ENCODE data around the gene CCDC12.

The CCDC12 gene

DNA sequence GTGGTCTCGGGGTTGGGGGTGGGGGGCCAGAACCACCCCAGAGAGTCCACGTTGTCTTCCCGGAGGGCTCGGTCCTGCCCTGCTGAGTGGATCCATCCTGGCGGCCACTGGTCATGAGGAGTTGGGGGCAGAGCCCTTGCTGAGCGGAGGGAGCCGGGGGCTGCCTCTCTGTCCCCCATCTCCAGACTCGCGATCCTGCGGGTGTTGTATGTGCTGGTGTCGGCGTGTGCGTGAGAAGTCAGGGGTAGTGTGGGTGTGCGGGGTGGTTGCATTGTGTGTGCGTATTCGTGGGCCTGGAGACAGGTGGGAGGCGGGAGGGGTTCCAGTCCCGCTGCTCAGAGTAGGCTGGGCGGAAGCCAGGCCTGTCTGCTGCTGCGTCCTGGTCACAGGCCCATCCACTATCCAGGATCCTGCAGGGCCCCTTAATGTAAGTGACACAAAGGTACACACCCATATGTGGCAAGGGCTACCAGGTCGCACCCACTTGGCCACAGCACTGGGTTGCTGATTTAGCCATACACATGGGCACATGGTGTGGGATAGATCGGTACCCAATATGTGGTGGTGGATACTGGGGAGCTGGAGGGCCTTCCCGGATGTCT, 33.7 kb upstream of the CCDC12 start:
- TF ChIP-seq EZH2 (IDR thresholded peaks at IDR 0.05; ENCODE audit: borderline replicate concordance, low read depth, low read length, severe bottlenecking): no peak
- TF ChIP-seq, protein P1, sequence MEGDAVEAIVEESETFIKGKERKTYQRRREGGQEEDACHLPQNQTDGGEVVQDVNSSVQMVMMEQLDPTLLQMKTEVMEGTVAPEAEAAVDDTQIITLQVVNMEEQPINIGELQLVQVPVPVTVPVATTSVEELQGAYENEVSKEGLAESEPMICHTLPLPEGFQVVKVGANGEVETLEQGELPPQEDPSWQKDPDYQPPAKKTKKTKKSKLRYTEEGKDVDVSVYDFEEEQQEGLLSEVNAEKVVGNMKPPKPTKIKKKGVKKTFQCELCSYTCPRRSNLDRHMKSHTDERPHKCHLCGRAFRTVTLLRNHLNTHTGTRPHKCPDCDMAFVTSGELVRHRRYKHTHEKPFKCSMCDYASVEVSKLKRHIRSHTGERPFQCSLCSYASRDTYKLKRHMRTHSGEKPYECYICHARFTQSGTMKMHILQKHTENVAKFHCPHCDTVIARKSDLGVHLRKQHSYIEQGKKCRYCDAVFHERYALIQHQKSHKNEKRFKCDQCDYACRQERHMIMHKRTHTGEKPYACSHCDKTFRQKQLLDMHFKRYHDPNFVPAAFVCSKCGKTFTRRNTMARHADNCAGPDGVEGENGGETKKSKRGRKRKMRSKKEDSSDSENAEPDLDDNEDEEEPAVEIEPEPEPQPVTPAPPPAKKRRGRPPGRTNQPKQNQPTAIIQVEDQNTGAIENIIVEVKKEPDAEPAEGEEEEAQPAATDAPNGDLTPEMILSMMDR (IDR thresholded peaks at IDR 0.05; ENCODE audit: borderline replicate concordance, extremely low read depth, low read length, poor library complexity, severe bottlenecking): no peak
- DNase-seq: no peak
- peaks cover 76% of the 10 kb centered on the region for H3K36me3 ChIP-seq (ENCODE audit: insufficient read depth, low read length)
- H3K4me3 ChIP-seq (ENCODE audit: low read depth in 1 of 2, low read length in 2 of 2): no peak overlapping the region
- ATAC-seq (ENCODE audit: insufficient read depth, low read depth): no peak
- H3K27me3 ChIP-seq (ENCODE audit: insufficient read depth, low read length, poor library complexity): no peaks in the 10 kb centered on the region
- H4K20me1 ChIP-seq (ENCODE audit: insufficient read depth, low read length): no peaks in the 10 kb centered on the region
- no peaks in the 10 kb centered on the region for H3K9me3 ChIP-seq (ENCODE audit: insufficient read depth, low read length, severe bottlenecking)
- no peak overlapping the region for H3K9ac ChIP-seq (ENCODE audit: low read depth, low read length)
- no peak overlapping the region for H2AFZ ChIP-seq (ENCODE audit: low read depth, low read length)
- peaks cover 23% of the 10 kb centered on the region for H3K4me1 ChIP-seq (ENCODE audit: insufficient read depth, low read length)
- peaks cover 8% of the 10 kb centered on the region for H3K79me2 ChIP-seq (ENCODE audit: insufficient read depth, low read length)
- no peak overlapping the region for H3K4me2 ChIP-seq (ENCODE audit: insufficient read depth, low read length)
- peak overlapping the region; percentile 53; the same call in 1 of the 2 replicates for H3K27ac ChIP-seq (ENCODE audit: low read length)

DNA sequence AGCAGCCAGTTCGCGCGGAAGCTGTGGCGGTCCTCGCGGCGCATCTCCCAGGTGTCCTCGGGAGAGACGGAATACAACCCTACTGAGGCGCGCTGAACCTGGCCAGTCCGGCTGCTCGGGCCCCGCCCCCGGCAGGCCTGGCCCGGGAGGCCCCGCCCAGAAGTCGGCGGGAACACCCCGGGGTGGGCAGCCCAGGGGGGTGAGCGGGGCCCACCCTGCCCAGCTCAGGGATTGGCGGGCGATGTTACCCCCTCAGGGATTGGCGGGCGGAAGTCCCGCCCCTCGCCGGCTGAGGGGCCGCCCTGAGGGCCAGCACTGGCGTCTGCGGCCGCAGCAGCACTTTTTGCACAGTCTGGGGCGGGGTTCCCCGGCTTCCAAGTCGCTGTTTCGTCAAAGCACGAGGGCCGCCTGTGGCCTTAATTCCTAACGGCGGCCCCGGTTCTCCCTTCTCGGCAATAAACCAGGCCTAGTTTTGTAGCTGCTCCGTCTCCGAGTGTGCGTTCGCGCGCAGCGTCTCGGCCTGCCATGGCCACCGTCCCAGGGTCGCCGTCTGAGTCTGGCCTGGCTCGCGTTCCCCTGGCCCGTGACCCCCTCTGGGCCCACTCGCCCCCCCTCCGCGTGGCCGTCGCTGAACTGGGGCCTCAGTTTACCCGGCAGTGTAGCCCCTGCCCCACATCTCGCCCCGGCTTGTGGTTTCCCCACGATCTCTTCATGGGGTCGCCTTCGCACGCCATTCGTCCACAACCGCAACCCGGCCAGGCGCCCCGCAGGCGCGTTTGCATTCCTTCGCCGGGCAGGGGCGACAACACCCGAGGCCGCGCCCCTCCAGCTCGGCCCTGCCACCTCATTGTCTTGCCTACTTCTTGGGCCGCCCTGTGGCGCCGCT, 32.9 kb upstream of the CCDC12 start:
- ATAC-seq (ENCODE audit: insufficient read depth, low read depth) (no peak), DNase-seq (no peak)
- Histone ChIP-seq H3K4me3 (ENCODE audit: low read depth in 1 of 2, low read length in 2 of 2) (no peak overlapping the region), H3K27ac (ENCODE audit: low read length) (no peak overlapping the region), H3K9ac (ENCODE audit: low read depth, low read length) (no peak overlapping the region), H3K4me2 (ENCODE audit: insufficient read depth, low read length) (no peak overlapping the region), H2AFZ (ENCODE audit: low read depth, low read length) (no peak overlapping the region), H4K20me1 (ENCODE audit: insufficient read depth, low read length) (no peaks in the 10 kb centered on the region), H3K9me3 (ENCODE audit: insufficient read depth, low read length, severe bottlenecking) (no peaks in the 10 kb centered on the region), H3K27me3 (ENCODE audit: insufficient read depth, low read length, poor library complexity) (no peaks in the 10 kb centered on the region), H3K36me3 (ENCODE audit: insufficient read depth, low read length) (peaks cover 80% of the 10 kb centered on the region), H3K4me1 (ENCODE audit: insufficient read depth, low read length) (peaks cover 15% of the 10 kb centered on the region), H3K79me2 (ENCODE audit: insufficient read depth, low read length) (peaks cover 6% of the 10 kb centered on the region; the same call in 1 of the 2 replicates)
- TF ChIP-seq EZH2 (IDR thresholded peaks at IDR 0.05; ENCODE audit: borderline replicate concordance, low read depth, low read length, severe bottlenecking): no peak
- TF ChIP-seq, protein P1 (IDR thresholded peaks at IDR 0.05; ENCODE audit: borderline replicate concordance, extremely low read depth, low read length, poor library complexity, severe bottlenecking): no peak

DNA sequence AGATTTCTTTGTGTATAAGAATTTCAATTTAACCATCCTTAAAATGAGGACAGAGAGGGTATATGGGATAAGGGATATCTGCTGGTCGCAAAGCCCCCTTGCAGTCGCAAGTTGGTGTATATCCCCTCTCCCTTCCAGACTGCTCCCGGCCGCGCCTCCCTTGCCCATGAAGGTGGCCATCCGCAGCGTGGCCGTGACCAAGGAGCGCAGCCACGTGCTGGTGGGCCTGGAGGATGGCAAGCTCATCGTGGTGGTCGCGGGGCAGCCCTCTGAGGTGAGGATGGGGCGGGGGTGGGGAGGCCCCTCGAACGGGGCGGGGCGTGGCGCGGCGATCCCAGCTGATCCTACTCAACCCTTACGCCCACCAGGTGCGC, 32.3 kb upstream of the CCDC12 start:
- Histone ChIP-seq H3K4me3 (ENCODE audit: low read depth in 1 of 2, low read length in 2 of 2) (no peak overlapping the region), H3K27ac (ENCODE audit: low read length) (peak overlapping the region; percentile 57; the same call in 1 of the 2 replicates), H2AFZ (ENCODE audit: low read depth, low read length) (no peak overlapping the region), H3K4me2 (ENCODE audit: insufficient read depth, low read length) (no peak overlapping the region), H3K27me3 (ENCODE audit: insufficient read depth, low read length, poor library complexity) (no peaks in the 10 kb centered on the region), H3K36me3 (ENCODE audit: insufficient read depth, low read length) (peaks cover 80% of the 10 kb centered on the region), H4K20me1 (ENCODE audit: insufficient read depth, low read length) (no peaks in the 10 kb centered on the region), H3K79me2 (ENCODE audit: insufficient read depth, low read length) (no peaks in the 10 kb centered on the region), H3K9ac (ENCODE audit: low read depth, low read length) (no peak overlapping the region), H3K4me1 (ENCODE audit: insufficient read depth, low read length) (peaks cover 9% of the 10 kb centered on the region), H3K9me3 (ENCODE audit: insufficient read depth, low read length, severe bottlenecking) (no peaks in the 10 kb centered on the region)
- DNase-seq: no peak
- TF ChIP-seq, protein P1 (IDR thresholded peaks at IDR 0.05; ENCODE audit: borderline replicate concordance, extremely low read depth, low read length, poor library complexity, severe bottlenecking): no peak
- TF ChIP-seq EZH2 (IDR thresholded peaks at IDR 0.05; ENCODE audit: borderline replicate concordance, low read depth, low read length, severe bottlenecking): no peak
- no peak for ATAC-seq (ENCODE audit: insufficient read depth, low read depth)

Data from DND-41 (cell line).